Measurements from ENCODE around the gene AP3S1.
"Not testable (repeated sequence)": the region's sequence is repeated elsewhere in the genome, so short reads cannot be mapped to it uniquely, and the experiment has no call there.

AP3S1 gene

DNA sequence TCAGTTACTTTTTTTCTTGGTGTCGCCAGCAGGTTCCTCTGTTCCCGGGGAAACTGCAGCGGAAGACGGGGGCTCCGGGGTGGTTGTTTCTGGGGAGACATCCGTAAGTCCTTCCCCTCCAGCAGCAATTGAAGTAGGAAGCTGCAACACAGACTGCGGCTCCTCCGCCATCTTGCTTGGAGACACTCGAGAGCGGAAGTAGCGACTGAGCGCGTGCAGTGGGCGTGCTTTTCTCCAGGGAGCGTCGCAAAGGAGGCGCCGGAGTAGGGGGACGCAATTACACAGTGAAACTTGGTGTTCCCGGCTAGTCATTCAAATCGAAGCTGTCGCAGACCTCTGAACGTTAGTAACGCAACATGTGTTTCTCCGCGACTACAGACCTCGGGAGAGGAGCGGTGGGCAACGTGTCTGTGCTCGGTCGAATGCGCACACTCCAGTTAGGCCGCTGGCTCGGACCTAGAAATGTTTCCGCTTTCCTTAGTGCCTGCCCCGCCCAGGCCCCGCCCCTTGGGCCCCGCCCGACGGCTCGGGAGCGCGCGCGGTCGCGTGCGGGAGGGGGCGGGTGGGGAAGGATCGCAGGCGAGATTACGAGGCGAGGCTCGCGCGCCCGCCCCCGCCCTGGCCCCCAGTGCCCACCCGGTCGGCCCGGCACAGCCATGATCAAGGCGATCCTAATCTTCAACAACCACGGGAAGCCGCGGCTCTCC is at the start of gene AP3S1, which contains the start of gene ATG12:
AP3S1 (plus strand) TSS at position 554 of the 707 bp plus-strand sequence; CDS start at position 657, 103 bp downstream.
ATG12 (minus strand) TSS at position 184 of the 707 bp plus-strand sequence; CDS start at position 171, 13 bp downstream.
- DNase-seq, result peak; percentile 44

DNA sequence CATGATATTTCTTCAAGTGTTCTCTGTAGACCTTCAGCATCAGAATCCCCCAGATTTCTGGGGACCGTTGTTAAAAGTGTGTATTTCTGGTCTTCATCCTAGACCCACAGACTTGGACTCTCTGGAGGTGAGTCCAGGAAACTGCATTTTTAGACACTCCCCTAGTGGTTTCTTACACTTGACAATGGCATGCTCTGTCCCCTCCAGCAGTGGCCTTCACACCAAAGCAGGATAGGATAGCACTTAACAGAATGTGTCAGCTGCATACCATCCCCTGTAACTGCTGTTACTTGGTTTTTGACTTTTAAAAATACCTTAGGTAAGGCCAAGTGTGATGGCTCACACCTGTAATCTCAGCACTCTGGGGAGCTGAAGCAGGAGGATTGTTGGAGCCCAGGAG is 46.0 kb upstream of the AP3S1 start:
- DNase-seq, result no peak

DNA sequence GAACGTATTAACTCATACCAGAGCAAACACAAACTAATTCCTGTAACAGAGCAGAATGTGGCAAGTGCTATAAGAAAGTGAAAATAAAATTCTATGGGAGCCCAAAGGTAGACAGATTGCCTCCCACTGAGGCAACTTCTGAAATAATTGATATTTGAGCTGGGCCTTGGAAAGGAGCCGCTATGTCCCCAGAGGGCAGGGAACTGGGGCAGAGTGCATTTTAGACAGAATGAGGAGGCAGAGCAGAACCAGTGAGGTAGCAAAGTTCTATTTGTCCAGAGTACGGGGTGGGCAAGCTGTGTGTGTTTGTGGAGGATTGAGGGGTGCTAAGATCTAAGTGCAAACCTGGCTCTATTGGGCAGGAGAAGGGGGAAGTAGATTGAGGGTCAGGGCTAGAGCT is 45.1 kb upstream of the AP3S1 start:
- no peak for DNase-seq

DNA sequence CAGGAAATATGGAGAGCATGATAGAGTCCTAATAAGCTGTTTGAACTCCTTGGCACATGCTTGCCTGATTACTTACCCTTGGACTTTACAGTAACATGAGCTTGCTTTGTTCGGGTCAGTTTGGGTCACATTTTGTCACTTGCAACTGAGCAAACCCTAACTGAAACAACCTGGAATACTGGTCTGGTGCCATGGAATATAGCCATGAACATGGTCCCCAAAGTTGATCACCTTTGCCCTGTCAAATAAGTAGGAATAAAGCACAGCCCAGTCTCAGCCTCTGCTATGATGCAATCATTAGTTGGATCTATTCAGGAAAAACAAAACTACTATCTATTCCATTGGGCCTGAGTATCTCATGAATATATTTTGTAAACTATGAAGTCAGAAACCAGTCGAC is 43.5 kb upstream of the AP3S1 start:
- no peak for DNase-seq

DNA sequence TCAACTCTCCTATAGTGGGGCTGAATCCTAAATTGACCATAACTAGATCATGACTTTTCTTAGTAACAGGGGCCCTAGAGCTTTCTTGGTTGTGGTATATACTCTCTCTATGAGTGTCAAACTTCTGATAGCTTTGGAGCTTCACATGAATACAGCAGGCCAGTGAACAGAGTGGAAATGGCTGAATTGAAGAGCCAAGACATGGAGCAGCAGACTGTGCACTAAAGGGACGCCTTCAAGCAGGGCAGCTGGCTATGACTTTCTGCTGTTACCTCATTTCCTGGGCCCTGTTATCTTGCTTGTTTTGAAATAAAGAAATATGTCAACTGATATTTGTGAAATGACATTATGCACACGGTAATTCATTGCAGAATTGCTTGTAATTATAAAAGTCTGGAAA is 41.6 kb upstream of the AP3S1 start:
- DNase-seq, result no peak

DNA sequence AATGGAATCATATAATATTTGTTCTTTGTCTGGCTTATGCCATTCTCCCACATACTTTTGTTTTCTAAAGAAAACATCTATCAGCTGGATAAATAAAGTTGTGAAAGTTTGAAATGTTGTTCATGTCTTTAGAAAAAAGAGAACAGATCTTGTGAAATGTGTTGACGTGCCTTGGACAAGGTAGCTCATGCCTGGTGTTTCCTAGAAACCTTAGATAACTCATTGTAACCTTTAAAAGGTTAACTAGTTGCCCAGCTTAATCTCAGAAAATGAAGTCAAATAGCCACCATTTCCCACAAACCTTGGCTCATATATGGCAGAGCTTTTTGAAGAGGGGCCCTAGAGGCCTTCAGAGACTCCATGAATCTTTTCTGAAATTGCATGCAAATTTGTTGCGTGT is 40.6 kb upstream of the AP3S1 start:
- DNase-seq, result no peak

DNA sequence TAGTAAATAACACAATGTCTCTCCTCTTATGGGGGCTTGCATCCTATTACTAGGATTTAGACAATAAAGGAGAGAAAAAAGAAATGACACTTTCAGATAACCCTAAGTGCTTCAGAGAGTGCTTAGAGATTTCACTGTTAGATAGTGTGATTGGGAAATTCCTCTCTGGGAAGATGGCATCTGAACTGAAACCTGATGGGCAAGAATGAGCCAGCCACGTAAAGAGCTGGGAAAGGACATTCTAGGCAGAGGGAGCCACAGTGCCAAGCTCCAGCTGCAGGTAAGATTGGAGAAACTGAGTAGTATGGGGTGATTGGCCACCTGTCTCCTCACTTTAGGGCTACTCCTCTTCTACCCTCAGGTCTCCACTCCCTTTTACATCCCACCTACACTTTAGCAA is 39.8 kb upstream of the AP3S1 start:
- DNase-seq, result no peak

DNA sequence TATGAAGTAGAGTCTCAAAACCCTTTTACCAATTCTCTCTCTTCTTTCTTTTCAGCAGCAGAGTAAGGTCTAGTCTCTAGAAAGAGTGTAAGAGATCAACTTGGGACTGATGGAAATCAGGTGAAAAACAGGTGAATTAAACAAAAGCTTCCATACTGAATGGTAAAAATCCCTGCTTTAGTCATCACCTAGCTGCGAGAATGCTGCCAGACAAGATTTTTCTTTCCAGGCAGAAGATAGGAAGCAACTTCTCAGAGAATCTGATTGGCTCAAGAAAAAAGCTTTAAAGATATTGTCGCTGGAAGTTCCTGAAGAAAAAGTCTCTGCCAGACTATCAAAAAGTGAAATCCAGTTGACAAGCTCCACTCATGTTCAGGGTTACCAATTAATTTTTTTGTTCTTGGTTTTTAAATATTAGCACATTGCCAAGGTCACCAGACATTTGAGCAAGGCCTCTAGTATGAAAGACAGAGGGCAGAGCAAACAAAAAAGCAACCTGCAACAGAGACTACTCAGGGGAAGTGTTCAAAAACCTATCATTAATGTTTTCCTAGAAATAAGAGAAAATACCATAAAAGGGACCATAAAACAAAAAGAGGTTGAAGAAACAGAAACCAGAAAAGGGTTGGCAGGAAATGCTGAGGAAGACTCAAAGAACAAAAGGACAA is 34.6 kb upstream of the AP3S1 start:
- no peak for DNase-seq

DNA sequence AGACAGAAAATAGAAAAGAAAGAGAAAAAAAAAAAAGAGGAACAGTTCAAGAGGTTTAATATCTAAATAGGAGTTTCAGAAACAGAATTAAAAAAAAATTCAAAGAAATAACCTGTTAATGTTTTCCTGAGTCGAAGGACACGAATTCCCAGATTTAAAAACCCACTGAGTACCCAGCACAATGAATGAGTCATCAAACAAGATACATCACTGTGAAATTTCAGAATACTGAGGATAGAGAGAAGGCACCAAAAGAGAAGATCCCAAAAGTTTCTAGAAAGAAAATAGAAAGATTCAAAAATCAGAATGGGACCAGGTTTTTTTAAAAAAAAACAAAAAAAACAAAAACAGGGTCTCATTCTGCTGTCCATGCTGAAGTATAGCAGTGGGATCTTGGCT is 34.1 kb upstream of the AP3S1 start:
- no peak for DNase-seq

DNA sequence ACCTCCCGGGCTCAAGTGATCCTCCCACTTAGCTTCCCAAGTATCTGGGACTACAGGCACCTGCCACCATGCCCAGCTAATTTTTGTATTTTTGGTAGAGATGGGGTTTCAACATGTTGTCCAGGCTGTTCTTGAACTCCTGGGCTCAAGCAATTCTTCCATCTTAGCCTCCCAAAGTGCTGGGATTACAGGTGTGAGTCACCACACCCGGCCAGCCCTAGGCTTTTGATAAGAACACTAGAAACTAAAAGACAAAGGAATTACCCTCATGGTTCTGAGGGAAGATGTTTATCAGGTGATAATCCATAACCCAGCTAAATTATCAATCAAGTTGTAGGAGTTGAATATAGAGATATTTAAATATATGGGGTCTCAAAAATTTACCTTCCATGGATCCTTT is 33.7 kb upstream of the AP3S1 start:
- DNase-seq, result not testable (repeated sequence)

DNA sequence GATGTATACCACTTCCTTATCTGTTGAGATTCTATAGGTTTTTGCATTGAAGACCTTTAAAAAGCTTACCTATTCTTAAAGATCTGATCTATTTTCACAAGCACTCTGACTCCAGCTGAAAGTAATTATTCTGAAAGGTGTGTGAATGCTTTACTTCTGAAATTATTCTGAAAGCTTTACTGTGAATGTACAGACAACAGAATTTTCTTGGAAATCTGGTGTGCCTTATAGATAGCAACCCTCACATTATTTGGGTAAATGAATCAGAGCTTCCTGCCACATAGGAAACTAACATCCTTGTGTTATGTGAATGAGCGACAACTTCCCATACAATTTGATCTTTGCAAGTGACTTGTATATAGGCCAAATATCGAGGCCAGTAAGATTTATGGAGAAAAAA is 31.8 kb upstream of the AP3S1 start:
- no peak for DNase-seq

DNA sequence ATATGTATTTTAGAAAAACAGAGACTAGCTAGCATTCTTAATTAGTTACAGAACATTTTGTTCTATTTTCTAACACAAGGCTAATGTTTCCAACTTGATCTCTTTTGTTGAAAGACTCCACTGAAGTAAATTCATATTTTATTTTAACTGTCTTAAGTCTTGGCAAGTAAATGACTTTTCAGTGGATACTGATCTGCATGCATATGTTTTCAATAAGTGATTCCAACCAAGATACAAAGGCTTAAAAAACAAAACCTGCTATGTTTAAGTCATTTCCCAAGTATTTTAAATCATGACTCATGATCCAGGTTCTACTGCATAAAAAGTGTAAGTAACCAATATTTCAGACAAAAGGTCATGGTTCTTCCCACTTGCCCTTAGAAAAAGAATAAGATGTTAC is 31.0 kb upstream of the AP3S1 start:
- DNase-seq, result no peak

DNA sequence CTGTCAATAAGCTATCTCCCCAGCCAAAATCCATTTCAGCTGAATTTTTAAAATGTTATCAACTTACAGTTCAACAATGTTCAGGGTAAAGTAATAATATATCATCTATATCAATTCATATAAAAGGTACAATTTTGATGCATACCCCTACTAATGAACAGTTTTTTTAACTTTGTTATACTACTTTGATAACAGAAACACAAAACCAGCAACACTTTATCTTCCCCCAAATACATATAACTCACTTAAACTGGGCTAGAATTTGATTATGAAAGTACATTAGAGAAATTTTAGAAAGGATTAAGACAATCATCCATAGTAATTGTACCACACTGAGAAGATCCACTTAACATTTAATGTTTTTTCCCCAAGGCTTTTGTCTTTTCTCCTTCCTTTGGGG is 30.3 kb upstream of the AP3S1 start:
- no peak for DNase-seq

DNA sequence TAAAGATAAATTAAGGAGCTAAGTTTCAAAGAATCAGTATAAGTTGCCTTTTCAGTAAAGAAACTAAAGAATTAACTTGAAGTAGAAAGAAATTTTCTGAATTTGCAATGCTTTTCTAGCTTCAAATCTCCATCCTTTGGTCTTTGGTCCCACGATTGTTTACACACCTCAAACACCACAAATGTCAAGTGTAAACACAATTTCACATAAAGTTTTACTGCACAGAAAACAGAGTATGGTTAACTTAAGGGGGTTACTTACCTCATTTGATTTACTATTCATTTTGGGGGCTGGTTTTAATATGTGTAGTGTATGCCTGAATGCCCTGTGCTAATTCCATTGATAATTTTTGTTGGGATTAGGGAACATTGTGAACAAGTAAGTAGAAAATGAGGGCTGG is 29.4 kb upstream of the AP3S1 start:
- DNase-seq, result no peak

DNA sequence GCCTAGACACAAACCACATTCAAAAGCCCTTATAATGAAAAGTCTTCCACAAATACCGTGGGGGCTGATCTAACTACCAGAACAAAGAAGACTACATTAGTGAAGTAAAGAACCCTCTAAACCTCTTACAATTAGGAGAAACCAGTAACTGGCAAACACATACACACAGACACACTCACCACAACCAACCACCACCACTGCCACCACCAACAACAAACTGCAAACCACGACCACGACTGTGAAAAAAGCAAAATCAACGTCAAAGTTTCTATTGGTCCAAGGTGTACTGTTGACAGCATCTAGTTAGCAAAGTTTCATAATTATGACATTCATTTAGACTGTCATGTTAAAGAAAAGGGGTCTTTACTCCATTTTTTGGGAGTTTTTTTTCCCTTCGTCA is 28.0 kb upstream of the AP3S1 start:
- DNase-seq, result no peak

DNA sequence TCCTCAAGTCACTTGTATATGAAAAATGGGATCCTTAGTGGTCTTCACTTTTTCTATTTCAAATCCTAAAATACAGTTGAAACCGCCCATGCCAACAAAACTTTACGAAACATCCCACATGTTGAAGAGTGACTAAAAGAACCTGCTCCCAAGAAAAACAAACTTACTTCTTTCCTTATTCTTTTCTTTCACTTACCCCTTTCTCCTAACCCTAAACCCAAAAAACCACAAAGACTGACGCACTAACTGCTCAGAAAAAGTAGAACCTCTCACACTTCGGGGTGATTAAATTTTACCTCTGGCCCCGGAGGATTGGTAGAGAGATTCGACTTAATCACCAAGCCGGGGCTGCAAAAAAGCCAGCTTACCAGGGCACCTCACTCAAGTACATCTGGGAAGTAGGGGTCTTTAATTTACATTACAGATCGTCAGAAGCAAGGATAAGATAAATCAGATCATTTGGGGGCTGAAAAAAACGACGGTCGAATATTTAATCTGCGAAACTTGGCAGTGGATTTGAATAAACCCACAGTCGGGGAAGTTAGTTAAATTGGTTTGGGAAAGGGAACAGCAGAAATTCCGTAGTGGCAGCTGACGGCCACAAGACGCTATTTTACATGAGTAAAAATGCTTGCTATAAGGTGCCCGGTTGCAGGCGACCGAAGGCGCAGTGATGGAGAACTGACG is 26.6 kb upstream of the AP3S1 start:
- no peak for DNase-seq

DNA sequence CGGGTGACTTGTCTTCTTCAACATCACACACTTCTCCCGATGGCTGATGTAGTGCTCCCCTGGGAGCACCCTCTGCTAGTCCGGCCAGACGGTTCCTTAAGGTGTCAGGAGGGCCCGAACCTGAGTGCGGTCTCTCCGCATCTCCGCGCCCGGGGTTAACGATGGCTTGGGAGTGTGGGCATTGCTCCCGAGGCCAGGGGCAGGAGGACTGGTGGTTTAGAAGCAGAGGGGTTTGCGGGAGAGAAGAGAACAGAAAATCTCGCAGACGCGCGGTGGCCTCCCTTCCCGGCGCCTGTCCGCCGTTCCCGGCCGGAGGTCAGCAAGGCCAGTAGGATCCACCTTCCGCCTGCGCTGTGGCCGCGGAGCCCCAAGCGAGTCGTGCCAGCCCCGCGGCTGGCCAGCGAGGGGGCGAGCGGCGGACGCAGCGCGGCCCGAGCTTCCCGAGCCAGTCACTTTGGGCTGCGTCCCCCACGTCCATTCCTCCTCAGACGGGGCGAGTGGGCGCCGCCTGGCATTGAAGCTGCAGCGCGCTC is 26.0 kb upstream of the AP3S1 start:
- DNase-seq, result no peak

DNA sequence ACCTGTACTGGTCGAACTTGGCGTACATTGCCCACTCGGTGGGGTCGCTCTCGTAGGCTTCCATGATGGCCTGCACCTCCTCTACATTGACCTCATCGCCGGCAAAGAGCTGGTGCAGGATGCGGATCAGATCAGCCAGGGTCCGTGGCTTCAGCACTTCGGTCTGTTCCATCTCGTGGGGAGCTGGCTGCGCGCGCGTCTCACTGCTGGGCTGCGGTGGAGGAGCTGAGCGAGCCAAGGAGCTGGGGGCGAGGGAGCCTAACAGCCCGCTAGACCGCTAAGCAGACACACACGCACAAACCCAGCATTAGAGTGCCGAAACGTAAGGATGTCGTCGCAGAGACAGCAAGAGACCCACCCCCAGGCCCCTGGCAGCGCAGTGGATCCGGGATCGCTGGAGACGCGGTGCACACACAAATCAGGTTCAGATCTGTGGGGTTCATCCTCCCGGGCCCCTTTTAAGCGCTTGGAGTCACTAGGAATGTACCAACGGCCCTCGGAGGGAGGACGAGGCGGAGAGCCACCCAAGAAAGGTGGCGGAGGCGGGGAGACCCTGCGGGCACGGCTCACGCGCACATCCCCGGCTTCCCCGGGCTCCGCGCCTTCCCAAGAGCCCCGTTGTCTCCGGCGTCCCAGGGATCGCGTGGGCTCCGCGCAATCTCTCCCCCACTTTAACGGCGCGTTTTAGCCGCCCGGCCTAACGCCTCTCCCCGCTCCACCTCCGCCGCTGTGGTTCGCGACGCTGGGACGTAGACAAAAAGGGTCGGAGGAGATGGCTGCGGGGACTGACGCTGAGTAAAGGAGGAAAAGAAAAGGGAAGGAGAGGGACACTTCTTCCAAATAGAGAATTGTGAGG is 25.3 kb upstream of the AP3S1 start, which contains the start of gene CDO1:
CDO1 (minus strand) TSS at position 434 of the 856 bp plus-strand sequence; CDS start at position 172, 262 bp downstream.
- DNase-seq, result no peak

DNA sequence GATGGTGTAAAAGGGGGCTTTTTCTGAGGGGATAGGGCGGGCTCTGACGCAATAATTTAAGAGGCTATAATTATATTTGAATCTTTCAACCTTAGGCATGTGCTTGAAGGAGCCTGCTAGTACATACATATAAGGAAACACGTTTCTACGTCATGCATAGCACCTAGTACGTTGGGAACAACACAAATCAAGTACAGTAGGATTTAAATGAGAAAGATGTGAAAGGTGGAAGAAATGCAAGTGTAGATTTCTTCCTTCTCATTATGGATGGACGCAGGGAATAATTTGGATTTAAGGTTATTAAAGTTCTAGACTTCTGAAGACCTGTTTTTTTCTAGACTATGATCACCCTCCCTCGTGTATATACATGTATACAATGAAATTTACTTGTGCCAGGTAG is 24.3 kb upstream of the AP3S1 start:
- no peak for DNase-seq

DNA sequence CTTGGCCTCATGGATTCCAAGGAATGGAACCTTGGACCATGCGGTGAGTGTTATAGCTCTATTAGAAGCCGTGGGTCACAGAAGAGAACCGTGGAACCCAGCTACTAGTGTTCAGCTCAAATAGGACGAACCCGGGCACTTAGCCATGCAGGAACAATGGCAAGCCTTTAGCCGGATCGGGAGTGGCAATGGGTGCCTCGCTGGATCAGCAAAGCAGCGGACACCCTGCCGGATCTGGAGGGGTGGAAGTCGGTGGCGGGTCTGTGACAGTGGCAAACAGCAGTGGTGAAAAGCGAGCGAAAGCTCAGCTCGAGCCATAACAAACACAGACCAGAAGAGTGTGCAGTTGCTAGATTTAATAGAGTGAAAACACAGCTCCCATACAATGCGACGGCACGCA is 22.9 kb upstream of the AP3S1 start:
- no peak for DNase-seq

DNA sequence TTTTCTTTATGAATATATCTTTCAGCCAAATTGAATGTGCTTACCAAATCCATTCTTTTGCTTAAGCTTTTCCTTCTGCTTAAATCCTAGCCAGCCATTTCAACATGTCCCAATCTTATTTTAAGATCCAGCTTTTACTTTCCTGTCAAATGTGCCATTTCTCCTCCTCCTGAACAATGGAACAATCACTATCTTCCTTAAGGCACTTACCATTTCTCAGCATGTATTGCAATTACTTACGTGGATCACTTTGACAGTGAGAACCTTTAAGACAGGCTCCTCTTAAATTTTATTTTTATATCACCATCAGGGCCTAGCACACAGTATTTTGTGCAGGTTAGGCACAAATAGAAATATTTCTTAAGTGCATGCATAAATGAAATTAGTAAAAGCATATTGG is 20.9 kb upstream of the AP3S1 start:
- no peak for DNase-seq

DNA sequence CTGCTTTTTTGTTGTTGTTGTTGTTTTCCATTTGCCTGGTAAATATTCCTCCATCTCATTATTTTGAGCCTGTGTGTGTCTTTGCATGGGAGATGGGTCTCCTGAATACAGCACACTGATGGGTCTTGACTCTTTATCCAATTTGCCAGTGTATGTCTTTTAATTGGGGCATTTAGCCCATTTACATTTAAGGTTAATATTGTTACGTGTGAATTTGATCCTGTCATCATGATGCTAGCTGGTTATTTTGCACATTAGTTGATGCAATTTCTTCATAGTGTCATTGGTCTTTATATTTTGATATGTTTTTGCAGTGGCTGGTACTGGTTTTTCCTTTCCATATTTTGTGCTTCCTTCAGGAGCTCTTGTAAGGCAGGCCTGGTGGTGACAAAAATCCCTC is 16.8 kb upstream of the AP3S1 start:
- DNase-seq, result not testable (repeated sequence)

DNA sequence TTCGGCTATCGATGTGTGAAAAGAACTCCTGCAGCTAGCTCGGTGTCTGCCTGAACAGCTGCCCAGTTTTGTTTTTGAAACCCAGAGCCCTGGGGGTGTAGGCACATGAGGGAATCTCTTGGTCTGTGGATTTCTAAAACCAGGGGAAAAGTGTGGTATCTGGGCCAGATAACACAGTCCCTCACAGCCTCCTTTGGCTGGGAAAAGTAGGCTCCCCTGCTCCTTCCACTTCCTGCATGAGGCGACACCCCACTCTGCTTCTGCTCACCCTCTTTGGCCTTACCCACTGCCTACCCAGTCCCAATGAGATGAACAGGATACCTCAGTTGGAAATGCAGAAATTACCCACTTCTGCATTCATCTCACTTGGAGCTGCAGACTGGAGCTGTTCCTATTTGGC is 15.8 kb upstream of the AP3S1 start:
- DNase-seq, result no peak

Data from NCI-H1417 treated with DMSO at 0.1 percent for 48 hours (cell line).